Muscle layer of duodenum (tissue), 2 donors: ENCODE results near the gene SLC6A19.

Experiments
- H3K27ac ChIP-seq: one replicate; pipeline ENCODE4 v1.7.0; 2013; ENCODE audit warnings: mild to moderate bottlenecking, low read length
- H3K27me3 ChIP-seq: one replicate; pipeline ENCODE4 v1.7.0; 2013; ENCODE audit warnings: low read depth, mild to moderate bottlenecking, control low read depth, low read length
- H3K36me3 ChIP-seq, 2 donors: one replicate each; pipeline ENCODE4 v1.7.0; 2013; ENCODE audit warnings: low read length in 2 of 2, control low read depth in 1 of 2, mild to moderate bottlenecking in 1 of 2; ENCODE audit not compliant: insufficient read depth in 2 of 2, control insufficient read depth in 1 of 2
- H3K4me1 ChIP-seq, 2 donors: one replicate each; pipeline ENCODE4 v1.7.0; 2013; ENCODE audit warnings: low read length in 2 of 2, mild to moderate bottlenecking in 2 of 2, control low read depth in 1 of 2, moderate library complexity in 1 of 2; ENCODE audit not compliant: insufficient read depth in 2 of 2, control insufficient read depth in 1 of 2
- H3K4me3 ChIP-seq, 2 donors: one replicate each; pipeline ENCODE4 v1.7.0; 2013; ENCODE audit warnings: low read length in 2 of 2, low read depth in 1 of 2, mild to moderate bottlenecking in 1 of 2
- H3K9me3 ChIP-seq, 2 donors: one replicate each; pipeline ENCODE4 v1.7.0; 2013; ENCODE audit warnings: low read length in 2 of 2, control low read depth in 1 of 2, mild to moderate bottlenecking in 1 of 2; ENCODE audit not compliant: control insufficient read depth in 1 of 2
- donor health status: healthy.

Gene SLC6A19

GRCh38 chr5:1231354-1231905 is 30.0 kb downstream of the SLC6A19 start:
- H3K27me3 ChIP-seq: peaks cover 4% of the 10 kb centered on the region

GRCh38 chr5:1232780-1233179 is 31.4 kb downstream of the SLC6A19 start:
- no peak overlapping the region for H3K4me3 ChIP-seq
- H3K9me3 ChIP-seq: peaks cover 5 to 23% of the 10 kb centered on the region in 2 donors
- no peak overlapping the region for H3K27ac ChIP-seq
- no peaks in the 10 kb centered on the region for H3K36me3 ChIP-seq
- H3K27me3 ChIP-seq: peaks cover 4% of the 10 kb centered on the region
- H3K4me1 ChIP-seq: no peaks in the 10 kb centered on the region

More at GRCh38 chr5:1231354-1231905, 30.0 kb downstream of the SLC6A19 start:
- Histone ChIP-seq H3K9me3 (peaks cover 5 to 17% of the 10 kb centered on the region in 2 donors), H3K36me3 (no peaks in the 10 kb centered on the region), H3K27ac (no peak overlapping the region), H3K4me3 (no peak overlapping the region), H3K4me1 (no peaks in the 10 kb centered on the region)

- H3K27ac ChIP-seq: no peak overlapping the region
- no peak overlapping the region for H3K4me3 ChIP-seq
- no peaks in the 10 kb centered on the region for H3K36me3 ChIP-seq
- H3K27me3 ChIP-seq: peaks cover 4% of the 10 kb centered on the region
- H3K9me3 ChIP-seq: peaks cover 5 to 23% of the 10 kb centered on the region in 2 donors
- no peaks in the 10 kb centered on the region for H3K4me1 ChIP-seq
Observed at GRCh38 chr5:1235379-1235778, 34.0 kb downstream of the SLC6A19 start.

GRCh38 chr5:1235838-1236237 is 34.4 kb downstream of the SLC6A19 start:
- Histone ChIP-seq H3K27me3 (peaks cover 1% of the 10 kb centered on the region), H3K4me1 (no peaks in the 10 kb centered on the region), H3K9me3 (peaks cover 5 to 23% of the 10 kb centered on the region in 2 donors), H3K27ac (no peak overlapping the region), H3K36me3 (no peaks in the 10 kb centered on the region), H3K4me3 (no peak overlapping the region)

GRCh38 chr5:1239505-1240251 is 38.3 kb downstream of the SLC6A19 start:
- Histone ChIP-seq H3K9me3 (peaks cover 5 to 23% of the 10 kb centered on the region in 2 donors), H3K27ac (no peak overlapping the region), H3K4me1 (no peaks in the 10 kb centered on the region), H3K36me3 (no peaks in the 10 kb centered on the region), H3K4me3 (no peak overlapping the region), H3K27me3 (no peaks in the 10 kb centered on the region)

- Histone ChIP-seq H3K4me3 (no peak overlapping the region), H3K27ac (no peak overlapping the region), H3K9me3 (peaks cover 0 to 13% of the 10 kb centered on the region in 2 donors)
Observed at GRCh38 chr5:1240496-1241260, 39.3 kb downstream of the SLC6A19 start.

GRCh38 chr5:1241509-1242080 is 40.2 kb downstream of the SLC6A19 start:
- peaks cover 0 to 4% of the 10 kb centered on the region in 2 donors for H3K9me3 ChIP-seq
- H3K4me3 ChIP-seq: no peak overlapping the region
- no peak overlapping the region for H3K27ac ChIP-seq
- H3K4me1 ChIP-seq: no peaks in the 10 kb centered on the region
- H3K27me3 ChIP-seq: no peaks in the 10 kb centered on the region
- H3K36me3 ChIP-seq: no peaks in the 10 kb centered on the region

More at GRCh38 chr5:1240496-1241260, 39.3 kb downstream of the SLC6A19 start:
- H3K27me3 ChIP-seq: no peaks in the 10 kb centered on the region
- no peaks in the 10 kb centered on the region for H3K4me1 ChIP-seq
- H3K36me3 ChIP-seq: no peaks in the 10 kb centered on the region

GRCh38 chr5:1242733-1243486 is 41.5 kb downstream of the SLC6A19 start:
- Histone ChIP-seq H3K4me3 (no peak overlapping the region), H3K4me1 (no peaks in the 10 kb centered on the region), H3K9me3 (no peaks in the 10 kb centered on the region), H3K27ac (no peak overlapping the region), H3K36me3 (no peaks in the 10 kb centered on the region), H3K27me3 (peaks cover 4% of the 10 kb centered on the region)

GRCh38 chr5:1243487-1244130 is 42.2 kb downstream of the SLC6A19 start:
- no peaks in the 10 kb centered on the region for H3K36me3 ChIP-seq
- H3K9me3 ChIP-seq: no peaks in the 10 kb centered on the region
- no peaks in the 10 kb centered on the region for H3K4me1 ChIP-seq
- no peak overlapping the region for H3K27ac ChIP-seq
- H3K27me3 ChIP-seq: peaks cover 5% of the 10 kb centered on the region
- H3K4me3 ChIP-seq: no peak overlapping the region

- Histone ChIP-seq H3K27me3 (peaks cover 5% of the 10 kb centered on the region), H3K4me1 (no peaks in the 10 kb centered on the region), H3K9me3 (no peaks in the 10 kb centered on the region), H3K27ac (no peak overlapping the region), H3K4me3 (no peak overlapping the region), H3K36me3 (no peaks in the 10 kb centered on the region)
Observed at GRCh38 chr5:1244255-1244654, 42.9 kb downstream of the SLC6A19 start.
